Urinary bladder (tissue), 4 donors: ENCODE measurements around the gene CCNL1. TPM values are rescaled to one million over a fixed set of nuclear protein-coding genes. Genes with fewer than 3 reads are reported as not detected.
A peak's percentile ranks its signal among the peaks of the same experiment; 100 is the strongest.

Source experiments
- DNase-seq: peaks from one replicate; pipeline ENCODE4 v3.0.0-alpha.2; 2015; ENCODE audit errors: extremely low spot score
- H3K27ac ChIP-seq: one replicate; pipeline ENCODE4 v1.5.1; 2013; ENCODE audit warnings: low read depth, mild to moderate bottlenecking, moderate library complexity
- H3K36me3 ChIP-seq: one replicate; pipeline ENCODE4 v1.6.1; 2013; ENCODE audit warnings: mild to moderate bottlenecking, moderate library complexity; ENCODE audit not compliant: insufficient read depth
- H3K4me1 ChIP-seq: one replicate; pipeline ENCODE4 v1.6.1; 2013; ENCODE audit warnings: mild to moderate bottlenecking, moderate library complexity; ENCODE audit not compliant: insufficient read depth
- H3K4me3 ChIP-seq: one replicate; pipeline ENCODE4 v1.5.1; 2013; ENCODE audit warnings: low read depth, low read length
- WGBS: extraction: QIAGEN DNeasy Blood & Tissue Kit; methylation state at CpG from one replicate; pipeline ENCODE4 v1.1.7; 2013; 5-methylcytosine and 5-hydroxymethylcytosine counted together
- polyA plus RNA-seq: library from polyadenylated mRNA; stranded (reverse); fragments of 200-250 nt; gene quantifications from one replicate; pipeline ENCODE4 v1.2.3, GENCODE V29; 2013
- total RNA-seq: library from RNA; depleted of rRNA; stranded (reverse); fragments of >200 nt; gene quantifications from one replicate; pipeline ENCODE4 v1.2.3, GENCODE V29; 2014
- donor health status: healthy with polysubstance abuse.
- donor health status: healthy.

Gene CCNL1
- total and polyA plus RNA-seq, 2 donors = 68.1 to 214 TPM

DNA sequence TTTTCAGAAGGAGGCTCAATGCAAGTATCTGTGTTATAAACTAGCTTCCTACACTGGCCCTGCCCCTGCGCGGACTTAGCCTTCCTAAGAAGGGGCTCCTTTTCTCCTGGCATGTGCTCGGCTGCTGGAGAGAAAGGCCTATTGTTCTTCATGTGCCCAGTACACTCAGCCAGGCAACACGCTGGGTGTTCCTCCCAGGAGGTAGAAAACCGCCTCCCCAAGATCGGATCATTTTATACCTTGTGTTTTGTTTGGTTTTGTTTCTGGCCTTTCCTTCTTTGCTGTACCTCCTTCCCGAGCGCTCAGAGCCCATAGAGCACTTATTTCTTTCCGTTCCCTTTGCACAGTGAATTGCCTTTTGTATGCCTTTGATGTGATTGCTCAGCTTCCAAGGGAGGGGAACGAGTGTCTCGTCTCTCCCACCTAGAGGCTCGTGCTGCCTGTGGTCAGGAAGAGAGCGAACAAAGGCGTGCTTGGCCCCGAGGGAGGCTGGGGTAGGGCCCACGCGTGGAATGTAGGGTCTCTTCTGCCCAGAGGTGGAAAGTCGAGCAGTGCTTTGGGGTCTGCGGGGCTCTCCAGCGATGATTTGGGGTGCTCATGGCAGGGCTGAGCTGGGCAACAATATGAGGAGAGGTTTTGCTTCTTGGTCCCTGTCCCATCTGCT is 30.0 kb downstream of the CCNL1 start:
- Histone ChIP-seq H3K4me3 (no peak overlapping the region), H3K27ac (peak overlapping the region; percentile 68), H3K4me1 (no peaks in the 10 kb centered on the region), H3K36me3 (no peaks in the 10 kb centered on the region)
- 55% methylated on average over 20 of the region's 20 CpGs for WGBS
- DNase-seq = no peak

- Histone ChIP-seq H3K4me1 (no peaks in the 10 kb centered on the region), H3K36me3 (no peaks in the 10 kb centered on the region), H3K27ac (peak overlapping the region; percentile 28), H3K4me3 (no peak overlapping the region)
- WGBS = 61% methylated on average over 14 of the region's 14 CpGs
- DNase-seq = no peak
These were observed 30.9 kb downstream of the CCNL1 start for GRCh38 chr3:157128771-157129681.

- peak overlapping the region; percentile 28 for H3K27ac ChIP-seq
- 46% methylated on average over 8 of the region's 8 CpGs for WGBS
- H3K4me1 ChIP-seq = no peaks in the 10 kb centered on the region
- no peaks in the 10 kb centered on the region for H3K36me3 ChIP-seq
- no peak for DNase-seq
- H3K4me3 ChIP-seq = no peak overlapping the region
These were observed 31.8 kb downstream of the CCNL1 start for GRCh38 chr3:157127831-157128767.

DNA sequence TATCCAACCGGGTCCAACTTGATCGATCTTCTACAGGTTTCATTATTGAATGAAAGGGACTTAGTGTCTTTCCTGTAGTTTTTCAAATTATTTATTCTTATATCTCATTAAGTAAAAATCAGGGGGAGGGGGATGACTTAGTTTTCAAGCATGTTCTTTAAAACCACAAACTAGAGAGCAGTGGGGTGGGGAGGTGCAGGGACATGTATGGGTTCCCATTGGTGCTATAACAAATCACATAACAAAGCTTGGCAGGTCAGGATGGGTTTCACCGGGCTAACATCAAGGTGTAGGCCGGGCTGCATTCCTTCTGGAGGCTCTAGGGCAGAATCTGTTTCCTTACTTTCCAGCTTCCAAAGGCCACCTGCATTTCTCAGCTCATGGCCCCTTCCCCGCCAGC is 32.7 kb downstream of the CCNL1 start:
- no peak for DNase-seq
- H3K4me1 ChIP-seq = no peaks in the 10 kb centered on the region
- H3K36me3 ChIP-seq = no peaks in the 10 kb centered on the region
- H3K4me3 ChIP-seq = no peak overlapping the region
- H3K27ac ChIP-seq = peak overlapping the region; percentile 69
- 95% methylated on average over 5 of the region's 5 CpGs for WGBS

GRCh38 chr3:157126365-157126764 is 33.6 kb downstream of the CCNL1 start:
- WGBS = 97% methylated on average over 1 of the region's 1 CpG
- Histone ChIP-seq H3K36me3 (no peaks in the 10 kb centered on the region), H3K4me1 (no peaks in the 10 kb centered on the region), H3K4me3 (no peak overlapping the region), H3K27ac (no peak overlapping the region)
- no peak for DNase-seq

GRCh38 chr3:157125101-157125500 is 34.8 kb downstream of the CCNL1 start:
- Histone ChIP-seq H3K4me1 (no peaks in the 10 kb centered on the region), H3K4me3 (no peak overlapping the region), H3K27ac (no peak overlapping the region), H3K36me3 (no peaks in the 10 kb centered on the region)
- no peak for DNase-seq

GRCh38 chr3:157123621-157124020 is 36.3 kb downstream of the CCNL1 start:
- H3K4me1 ChIP-seq = no peaks in the 10 kb centered on the region
- no peak overlapping the region for H3K27ac ChIP-seq
- H3K36me3 ChIP-seq = no peaks in the 10 kb centered on the region
- H3K4me3 ChIP-seq = no peak overlapping the region
- no peak for DNase-seq

DNA sequence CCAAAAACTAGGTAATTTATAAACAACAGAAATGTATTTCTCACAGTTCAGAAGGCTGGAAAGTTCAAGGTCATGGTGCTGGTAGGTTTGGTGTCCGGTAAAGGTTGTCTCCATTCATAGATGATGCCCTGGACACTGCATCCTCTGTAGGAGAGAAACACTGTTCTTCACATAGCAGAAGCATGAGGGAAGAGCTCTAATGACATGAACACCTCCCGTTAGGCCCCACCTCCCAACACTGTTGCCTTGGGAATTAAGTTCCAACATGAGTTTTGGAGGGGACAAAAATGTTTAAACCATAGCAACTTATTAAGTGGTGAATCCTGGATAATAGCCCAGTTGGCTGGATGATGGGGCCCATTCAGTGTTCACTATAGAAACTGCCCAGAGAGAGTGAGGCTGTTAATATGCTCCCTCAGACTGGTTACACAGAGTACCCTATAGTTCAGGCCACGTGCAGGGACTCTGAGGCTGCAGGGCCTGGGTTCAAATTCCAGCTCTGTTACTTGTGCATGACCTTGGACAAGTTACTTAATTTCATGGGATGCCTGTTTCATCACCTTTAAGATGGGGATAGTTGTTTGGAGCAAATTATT is 37.0 kb downstream of the CCNL1 start:
- 88% methylated on average over 3 of the region's 3 CpGs for WGBS
- no peak for DNase-seq
- no peak overlapping the region for H3K4me3 ChIP-seq
- H3K27ac ChIP-seq = no peak overlapping the region
- H3K4me1 ChIP-seq = no peaks in the 10 kb centered on the region
- no peaks in the 10 kb centered on the region for H3K36me3 ChIP-seq

DNA sequence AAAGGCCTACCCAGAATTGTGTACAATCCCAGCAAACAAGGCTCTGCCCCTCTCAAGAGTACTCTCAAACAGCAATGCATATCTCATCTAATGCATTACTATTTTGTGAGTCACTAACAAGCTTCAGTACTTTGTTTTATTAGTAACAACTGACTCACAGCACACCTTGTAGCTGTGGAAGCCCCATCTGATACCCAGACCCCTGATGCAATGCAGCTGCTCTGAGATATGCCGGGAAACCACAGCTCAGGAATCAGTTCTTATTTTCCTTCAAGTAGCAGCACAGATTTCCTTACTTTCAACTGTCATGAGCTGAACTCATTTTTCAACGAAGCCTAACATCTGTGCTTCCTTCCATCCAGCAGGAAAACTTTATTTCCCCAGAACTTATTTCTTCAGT is 37.8 kb downstream of the CCNL1 start:
- DNase-seq = no peak
- 44% methylated on average over 2 of the region's 2 CpGs for WGBS
- H3K36me3 ChIP-seq = no peaks in the 10 kb centered on the region
- no peaks in the 10 kb centered on the region for H3K4me1 ChIP-seq
- H3K27ac ChIP-seq = peak overlapping the region; percentile 38
- no peak overlapping the region for H3K4me3 ChIP-seq

DNA sequence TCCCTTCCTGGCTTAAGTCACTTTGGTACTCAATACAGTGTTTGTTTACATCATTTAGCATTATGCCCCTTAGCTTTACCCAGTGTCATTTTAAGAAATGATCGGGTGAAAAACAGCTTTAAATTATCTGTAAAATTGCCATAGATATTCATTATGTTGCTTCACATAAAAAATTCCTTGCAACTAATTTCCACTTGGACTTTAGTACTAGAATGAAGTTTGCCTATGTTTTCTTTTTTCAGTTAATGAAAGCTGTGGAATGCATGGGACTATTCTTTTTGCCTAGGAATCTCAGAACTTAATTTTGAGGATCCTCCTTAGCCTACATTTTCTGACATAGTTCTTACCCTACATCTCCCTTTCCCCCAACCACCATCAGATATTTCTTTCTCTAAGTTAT is 38.4 kb downstream of the CCNL1 start:
- whole genome bisulfite sequencing = 76% methylated on average over 1 of the region's 1 CpG
- no peak overlapping the region for H3K4me3 ChIP-seq
- H3K4me1 ChIP-seq = no peaks in the 10 kb centered on the region
- H3K27ac ChIP-seq = no peak overlapping the region
- no peaks in the 10 kb centered on the region for H3K36me3 ChIP-seq
- no peak for DNase-seq

DNA sequence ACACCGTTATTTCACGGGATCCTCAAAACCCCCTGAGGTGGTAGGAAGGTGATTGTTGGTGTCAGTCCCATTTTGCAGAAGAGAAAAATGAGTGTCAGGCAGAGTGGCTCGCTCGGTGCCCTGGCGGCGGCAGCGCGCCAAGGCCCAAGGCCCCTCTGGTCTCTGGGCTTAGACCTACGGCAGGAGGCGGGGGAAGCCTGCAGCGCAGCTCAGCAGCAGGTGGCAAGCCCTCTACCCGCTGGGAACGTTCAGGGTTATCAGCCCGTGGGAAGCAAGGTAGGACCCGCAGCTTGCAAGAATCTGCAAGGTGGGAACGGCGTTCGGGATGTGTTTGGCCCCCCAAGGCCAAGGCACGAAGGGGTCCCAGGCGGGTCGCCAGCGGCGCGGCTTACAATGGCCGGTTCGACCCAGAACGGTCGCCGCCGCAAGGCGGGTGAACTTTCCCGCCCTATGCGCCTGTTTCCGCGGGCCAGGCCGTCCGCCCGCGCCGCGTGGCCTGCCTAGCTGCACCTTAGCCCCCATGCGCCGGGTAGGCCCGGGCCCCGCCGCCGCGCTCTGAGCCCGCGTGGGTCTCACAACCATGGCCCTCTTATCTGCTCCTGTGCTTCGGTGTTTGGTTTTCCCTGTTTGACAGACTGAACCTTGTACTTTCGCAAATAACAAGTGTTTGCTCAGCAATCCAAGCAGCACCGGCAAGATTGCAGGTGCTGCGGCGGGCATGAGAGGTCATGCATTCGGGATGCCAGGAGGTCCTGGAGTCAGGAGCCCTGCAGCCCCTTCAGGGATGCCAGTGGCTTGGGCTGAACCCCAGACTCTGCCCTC is 39.7 kb downstream of the CCNL1 start:
- 65% methylated on average over 56 of the region's 56 CpGs for WGBS
- DNase-seq = no peak
- no peaks in the 10 kb centered on the region for H3K36me3 ChIP-seq
- H3K27ac ChIP-seq = no peak overlapping the region
- H3K4me1 ChIP-seq = no peaks in the 10 kb centered on the region
- H3K4me3 ChIP-seq = no peak overlapping the region

DNA sequence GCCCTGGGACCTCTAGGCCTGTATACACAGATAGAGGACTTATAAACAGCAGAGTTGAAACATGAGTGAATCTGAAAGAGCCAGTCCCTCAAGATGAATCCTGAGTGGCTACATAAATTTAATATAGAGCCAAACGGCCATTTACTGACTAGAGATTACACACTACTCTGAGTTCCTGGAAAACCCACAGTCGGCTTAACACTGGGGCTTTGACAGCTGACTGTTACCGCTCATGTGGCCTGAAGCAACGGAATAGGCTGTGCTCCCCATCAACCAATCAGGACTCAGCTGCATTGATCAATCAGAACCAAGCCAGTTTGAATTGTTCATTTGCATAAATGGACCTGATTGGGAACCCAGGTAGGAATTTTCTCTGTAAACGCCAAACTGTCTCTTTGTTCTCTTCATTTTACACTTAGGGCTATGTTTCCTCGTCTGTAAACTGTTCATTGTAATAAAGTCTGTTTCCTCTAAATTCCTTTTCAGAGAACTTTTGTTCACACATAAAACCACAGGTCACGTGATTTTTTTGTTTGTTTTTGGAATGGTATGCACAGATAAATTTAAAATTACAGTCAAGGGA is 40.5 kb downstream of the CCNL1 start:
- Histone ChIP-seq H3K27ac (no peak overlapping the region), H3K36me3 (no peaks in the 10 kb centered on the region), H3K4me3 (no peak overlapping the region), H3K4me1 (no peaks in the 10 kb centered on the region)
- no peak for DNase-seq
- WGBS = 84% methylated on average over 7 of the region's 7 CpGs
